ENCODE data around the gene CDK6. TPM values are rescaled to one million over a fixed set of nuclear protein-coding genes. Genes with fewer than 3 reads are reported as not detected.

The CDK6 gene
- total and polyA plus RNA-seq, 2 of the 8 experiments (the other 6 are each of a cell fraction or from before 2014, with no cell fraction given) = 5.9 to 18.9 TPM

- no peak for TF ChIP-seq CHD7 (IDR thresholded peaks at IDR 0.05; ENCODE audit: insufficient replicate concordance, low read length)
- TF ChIP-seq E2F6 (IDR thresholded peaks at IDR 0.05) = no peak
- TF ChIP-seq ATF2 (IDR thresholded peaks at IDR 0.05; ENCODE audit: low read length) = no peak
- TF ChIP-seq MAFK (IDR thresholded peaks at IDR 0.05; ENCODE audit: low read depth, low read length) = no peak
- TF ChIP-seq ASH2L (IDR thresholded peaks at IDR 0.05; ENCODE audit: low read length) = no peak
- no peak for TF ChIP-seq KDM1A (IDR thresholded peaks at IDR 0.05; ENCODE audit: borderline replicate concordance, low read length)
These were observed 108.6 kb downstream of the CDK6 start (continued) for GRCh38 chr7:92727755-92728154.

Measured in H1 (cell line).